ENCODE results near the gene ELFN1.

GRCh38 chr7:1737956-1738355 is 67.9 kb downstream of the ELFN1 start:
- no peak for TF ChIP-seq CTCF (IDR thresholded peaks at IDR 0.05)
- no peak for TF ChIP-seq ZFX (IDR thresholded peaks at IDR 0.05; ENCODE audit: borderline replicate concordance)

Data from 22Rv1 (cell line).